AG04449 (cell line): Measurements from ENCODE around the gene PCBP3.

Experiments
- CTCF ChIA-PET: fragments of 350-600 bp; formaldehyde crosslinking; extraction: SDS; loops from one replicate; lab custom pipeline; 2021; ENCODE audit warnings: antibody characterized with exemption; lab: Yijun Ruan, JAX
- POLR2A ChIA-PET: fragments of 400-600, 350-600 bp; formaldehyde crosslinking; extraction: SDS; loops from one replicate; lab custom pipeline; 2020; ENCODE audit warnings: antibody characterized with exemption, inconsistent platforms; lab: Yijun Ruan, JAX
- DNase-seq: peaks from one replicate; pipeline ENCODE4 v3.0.0-alpha.2; 2010; ENCODE audit warnings: low read depth, low spot score
- H3K4me3 ChIP-seq: 2 replicates; pipeline ENCODE4 v1.5.1; 2011; ENCODE audit warnings: low read depth, mild to moderate bottlenecking, control low read depth, low read length
- TF ChIP-seq, protein P1 (sequence below): IDR thresholded peaks from one replicate; pipeline ENCODE4 v1.5.1; 2011; ENCODE audit warnings: mild to moderate bottlenecking, moderate library complexity, low read length, control low read depth, inconsistent platforms; ENCODE audit not compliant: insufficient read depth; ENCODE audit errors: missing control alignments

PCBP3 gene

GRCh38 chr21:45776971-45777370 is 133.4 kb downstream of the PCBP3 start:
- POLR2A ChIA-PET, result no interaction called here
- CTCF ChIA-PET, result no interaction called here
- TF ChIP-seq, protein P1, sequence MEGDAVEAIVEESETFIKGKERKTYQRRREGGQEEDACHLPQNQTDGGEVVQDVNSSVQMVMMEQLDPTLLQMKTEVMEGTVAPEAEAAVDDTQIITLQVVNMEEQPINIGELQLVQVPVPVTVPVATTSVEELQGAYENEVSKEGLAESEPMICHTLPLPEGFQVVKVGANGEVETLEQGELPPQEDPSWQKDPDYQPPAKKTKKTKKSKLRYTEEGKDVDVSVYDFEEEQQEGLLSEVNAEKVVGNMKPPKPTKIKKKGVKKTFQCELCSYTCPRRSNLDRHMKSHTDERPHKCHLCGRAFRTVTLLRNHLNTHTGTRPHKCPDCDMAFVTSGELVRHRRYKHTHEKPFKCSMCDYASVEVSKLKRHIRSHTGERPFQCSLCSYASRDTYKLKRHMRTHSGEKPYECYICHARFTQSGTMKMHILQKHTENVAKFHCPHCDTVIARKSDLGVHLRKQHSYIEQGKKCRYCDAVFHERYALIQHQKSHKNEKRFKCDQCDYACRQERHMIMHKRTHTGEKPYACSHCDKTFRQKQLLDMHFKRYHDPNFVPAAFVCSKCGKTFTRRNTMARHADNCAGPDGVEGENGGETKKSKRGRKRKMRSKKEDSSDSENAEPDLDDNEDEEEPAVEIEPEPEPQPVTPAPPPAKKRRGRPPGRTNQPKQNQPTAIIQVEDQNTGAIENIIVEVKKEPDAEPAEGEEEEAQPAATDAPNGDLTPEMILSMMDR, result no peak
- no peak for DNase-seq
- no peak overlapping the region for H3K4me3 ChIP-seq

GRCh38 chr21:45778686-45779085 is 135.2 kb downstream of the PCBP3 start:
- ChIA-PET CTCF (no interaction called here), POLR2A (no interaction called here)
- TF ChIP-seq, protein P1, result no peak
- no peak for DNase-seq
- no peak overlapping the region for H3K4me3 ChIP-seq

DNA sequence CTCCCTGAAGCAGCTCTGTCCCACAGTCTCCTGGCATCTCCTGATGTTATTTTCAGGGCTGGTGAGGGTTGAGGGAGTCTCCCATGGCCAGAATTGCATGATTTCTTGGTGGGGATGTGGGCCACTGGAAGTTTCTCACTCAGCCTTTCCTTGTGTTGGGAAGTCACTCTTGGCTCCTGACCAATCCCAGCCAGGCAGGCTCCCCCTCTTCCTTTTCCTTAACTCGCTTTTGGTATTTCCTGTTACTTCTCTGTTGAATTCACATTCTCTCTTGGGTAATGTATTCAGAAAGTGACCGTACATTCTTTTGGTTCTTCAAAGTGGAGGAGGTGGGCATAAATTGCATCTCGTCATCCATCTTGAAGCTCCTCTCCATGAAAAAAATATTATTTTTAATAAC is 135.7 kb downstream of the PCBP3 start:
- DNase-seq, result no peak
- TF ChIP-seq, protein P1, result no peak
- CTCF ChIA-PET, result no interaction called here
- no peak overlapping the region for H3K4me3 ChIP-seq
- POLR2A ChIA-PET, result no interaction called here

DNA sequence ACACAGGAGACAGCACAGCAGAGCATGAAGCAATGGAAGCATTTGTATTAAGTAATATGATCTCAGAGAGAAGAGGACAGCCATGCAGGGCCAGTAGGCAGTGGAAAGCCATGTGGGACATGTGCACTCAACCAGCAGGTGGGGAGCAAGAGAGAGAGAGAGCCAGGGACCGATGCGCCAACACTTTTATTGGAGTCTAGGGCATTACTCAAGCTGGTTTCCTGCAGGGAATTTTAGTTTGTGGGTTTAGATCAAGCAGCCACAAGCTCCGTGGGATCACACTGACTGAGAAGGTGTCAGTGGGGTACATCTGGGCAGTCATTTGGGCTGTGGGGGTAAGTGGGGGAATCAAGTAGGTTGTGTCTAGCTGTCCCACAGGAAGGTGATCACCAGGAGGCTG is 137.1 kb downstream of the PCBP3 start:
- no peak for DNase-seq
- no peak overlapping the region for H3K4me3 ChIP-seq
- CTCF ChIA-PET, result no interaction called here
- POLR2A ChIA-PET, result no interaction called here
- TF ChIP-seq, protein P1, result no peak

DNA sequence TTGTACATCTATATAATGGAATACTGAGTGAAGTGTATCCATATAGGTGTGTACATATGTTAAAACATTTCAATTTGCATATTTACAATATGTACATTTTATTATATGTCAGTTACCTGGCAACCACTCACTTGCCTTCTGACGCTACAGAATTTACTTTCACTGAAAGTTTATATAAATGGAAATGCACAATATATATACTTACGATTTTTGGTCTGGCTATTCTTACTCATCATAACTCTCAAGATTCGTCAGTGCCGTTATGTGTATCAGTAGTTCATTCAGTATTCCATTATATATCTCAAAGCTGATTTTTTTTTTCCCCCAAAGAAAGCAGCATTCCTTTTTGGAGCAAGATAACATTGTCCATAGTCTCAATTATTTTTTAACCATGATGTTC is 138.2 kb downstream of the PCBP3 start:
- ChIA-PET CTCF (no interaction called here), POLR2A (no interaction called here)
- TF ChIP-seq, protein P1, result no peak
- no peak for DNase-seq
- H3K4me3 ChIP-seq, result no peak overlapping the region

GRCh38 chr21:45786660-45787059 is 143.1 kb downstream of the PCBP3 start:
- TF ChIP-seq, protein P1, result no peak
- ChIA-PET POLR2A (no interaction called here), CTCF (interaction anchor here (1.6 kb wide), 1 partner anchor 10 kb away, joined by 3 read pairs; no protein-coding TSS in a partner anchor)
- no peak overlapping the region for H3K4me3 ChIP-seq
- no peak for DNase-seq
